PC-9 (cell line): ENCODE results near the gene SMKR1. TPM values are rescaled to one million over a fixed set of nuclear protein-coding genes. Genes with fewer than 3 reads are reported as not detected.

Experiments
- BruUV-seq: library from RNA; stranded (reverse); fragments of 400-500 nt; replicated peaks from 2 replicates; lab custom pipeline; 2021; lab: Mats Ljungman, UMichigan
- CTCF ChIA-PET: fragments of 300-600 bp; sonication (Branson Sonifier 250); formaldehyde crosslinking; loops from one replicate; lab custom pipeline; 2022; ENCODE audit warnings: antibody characterized with exemption; lab: Charles Lee
- POLR2A ChIA-PET: fragments of 300-600 bp; sonication (Branson Sonifier 250); formaldehyde crosslinking; loops from one replicate; lab custom pipeline; 2022; ENCODE audit warnings: antibody characterized with exemption; ENCODE audit not compliant: unreplicated experiment; lab: Charles Lee
- DNase-seq, 2 experiments: peaks; one replicate each; pipeline versions ENCODE4 v3.0.0 to v3.0.0-alpha.2; 2015 to 2022; ENCODE audit warnings: mixed read lengths in 1 of 2
- H2AFZ ChIP-seq: fragments of 200-600 bp; sonication (generic); 2 replicates; pipeline ENCODE4 v1.8.1; 2017; ENCODE audit warnings: antibody characterized with exemption
- H3F3A ChIP-seq: fragments of 200-600 bp; sonication (generic); 2 replicates; pipeline ENCODE4 v1.8.1; 2017; ENCODE audit warnings: antibody characterized with exemption, mild to moderate bottlenecking, low read depth; ENCODE audit not compliant: insufficient read depth
- H3K27ac ChIP-seq: fragments of 200-600 bp; sonication (generic); 2 replicates; pipeline ENCODE4 v1.6.1; 2016; ENCODE audit warnings: mixed run types
- H3K27me3 ChIP-seq: fragments of 200-600 bp; sonication (generic); 2 replicates; pipeline ENCODE4 v1.6.1; 2016; ENCODE audit warnings: low read depth, mixed run types; ENCODE audit not compliant: insufficient read depth
- H3K36me3 ChIP-seq: fragments of 200-600 bp; sonication (generic); 2 replicates; pipeline ENCODE4 v1.6.1; 2016; ENCODE audit warnings: low read depth, mixed run types
- H3K4me1 ChIP-seq: fragments of 200-600 bp; sonication (generic); replicated peaks from 2 replicates; pipeline ENCODE4 v1.6.1; 2016; ENCODE audit warnings: mixed run types; ENCODE audit not compliant: insufficient read depth
- H3K4me2 ChIP-seq: fragments of 200-600 bp; sonication (generic); 2 replicates; pipeline ENCODE4 v1.6.1; 2017; ENCODE audit warnings: mixed run types
- H3K4me3 ChIP-seq: fragments of 200-600 bp; sonication (generic); 2 replicates; pipeline ENCODE4 v1.6.1; 2016; ENCODE audit warnings: mixed run types
- H3K79me2 ChIP-seq: fragments of 200-600 bp; sonication (generic); 2 replicates; pipeline ENCODE4 v1.6.1; 2017; ENCODE audit warnings: low read depth, mixed run types
- H3K9me2 ChIP-seq: fragments of 200-600 bp; sonication (generic); 2 replicates; pipeline ENCODE4 v1.8.1; 2017; ENCODE audit warnings: mild to moderate bottlenecking; ENCODE audit not compliant: insufficient read depth
- H3K9me3 ChIP-seq: fragments of 200-600 bp; sonication (generic); 2 replicates; pipeline ENCODE4 v1.8.1; 2016; ENCODE audit warnings: low read depth; ENCODE audit not compliant: insufficient read depth
- H4K20me1 ChIP-seq: fragments of 200-600 bp; sonication (generic); 2 replicates; pipeline ENCODE4 v1.8.1; 2017; ENCODE audit not compliant: insufficient read depth
- CTCF ChIP-seq: fragments of 200-600 bp; sonication (generic); conservative IDR thresholded peaks from 2 replicates; pipeline ENCODE4 v1.6.1; 2017; ENCODE audit warnings: mixed run types, antibody characterized with exemption, mild to moderate bottlenecking, moderate library complexity
- EZH2 ChIP-seq: fragments of 200-600 bp; sonication (generic); IDR thresholded peaks from 2 replicates; pipeline ENCODE4 v1.8.0; 2017; ENCODE audit warnings: antibody characterized with exemption, low read depth
- intact Hi-C: fragments of 100-400 bp; cut with micrococcal nuclease; formaldehyde crosslinking; loops from one replicate; pipeline ENCODE4 v1.10.0; 2022; ENCODE audit not compliant: unreplicated experiment
- total RNA-seq: library from RNA; stranded (reverse); gene quantifications from 2 replicates; pipeline ENCODE4 v1.2.3, GENCODE V29; 2021

The SMKR1 gene
- total RNA-seq, 1 experiment from 2014 or later, result 8.3 TPM

- Histone ChIP-seq H2AFZ (no peak overlapping the region), H3K9me3 (no peaks in the 10 kb centered on the region), H3K27ac (no peak overlapping the region), H3K4me1 (peaks cover 12% of the 10 kb centered on the region), H3K36me3 (no peaks in the 10 kb centered on the region), H3F3A (peaks cover 10% of the 10 kb centered on the region), H3K4me2 (no peak overlapping the region), H3K9me2 (no peaks in the 10 kb centered on the region), H3K4me3 (no peak overlapping the region), H4K20me1 (no peaks in the 10 kb centered on the region), H3K27me3 (no peaks in the 10 kb centered on the region), H3K79me2 (no peaks in the 10 kb centered on the region)
- ChIA-PET POLR2A (no interaction called here), CTCF (interaction anchor here (0.7 kb wide), 1 partner anchor 72 kb away, joined by 20 read pairs; no protein-coding TSS in a partner anchor)
- no peak for DNase-seq
- TF ChIP-seq EZH2, result no peak
- TF ChIP-seq CTCF, result no peak
- BruUV-seq, result no TSS peak
- intact Hi-C loops, result no loop called here
Observed at GRCh38 chr7:129535896-129536295, 33.6 kb downstream of the SMKR1 start.

- Histone ChIP-seq H3K4me3 (no peak overlapping the region), H3K4me2 (no peak overlapping the region), H3F3A (peaks cover 6% of the 10 kb centered on the region), H3K9me3 (no peaks in the 10 kb centered on the region), H3K79me2 (no peaks in the 10 kb centered on the region), H3K27me3 (no peaks in the 10 kb centered on the region), H3K36me3 (no peaks in the 10 kb centered on the region), H3K27ac (no peak overlapping the region), H3K9me2 (no peaks in the 10 kb centered on the region), H4K20me1 (no peaks in the 10 kb centered on the region), H2AFZ (no peak overlapping the region), H3K4me1 (peaks cover 7% of the 10 kb centered on the region)
- intact Hi-C loops, result no loop called here
- DNase-seq, result no peak
- BruUV-seq, result no TSS peak
- TF ChIP-seq EZH2, result no peak
- no peak for TF ChIP-seq CTCF
- POLR2A ChIA-PET, result no interaction called here
- CTCF ChIA-PET, result no interaction called here
Observed at GRCh38 chr7:129536323-129536722, 34.0 kb downstream of the SMKR1 start.

GRCh38 chr7:129538790-129539189 is 36.5 kb downstream of the SMKR1 start:
- Histone ChIP-seq H3K36me3 (no peaks in the 10 kb centered on the region), H3K27me3 (no peaks in the 10 kb centered on the region), H3K9me3 (no peaks in the 10 kb centered on the region), H3F3A (no peaks in the 10 kb centered on the region), H3K4me1 (no peaks in the 10 kb centered on the region), H3K79me2 (no peaks in the 10 kb centered on the region), H3K4me2 (no peak overlapping the region), H3K9me2 (no peaks in the 10 kb centered on the region), H2AFZ (no peak overlapping the region), H3K27ac (no peak overlapping the region), H4K20me1 (no peaks in the 10 kb centered on the region), H3K4me3 (no peak overlapping the region)
- intact Hi-C loops, result no loop called here
- TF ChIP-seq EZH2 (no peak), CTCF (no peak)
- DNase-seq, result no peak
- BruUV-seq, result no TSS peak
- POLR2A ChIA-PET, result no interaction called here
- CTCF ChIA-PET, result no interaction called here
